OCI-LY1 (cell line): ENCODE data around the gene SPATA2L.
"Not testable (repeated sequence)": the region's sequence is repeated elsewhere in the genome, so short reads cannot be mapped to it uniquely, and the experiment has no call there.

Experiments used
- H2AFZ ChIP-seq: fragments of 200-600 bp; sonication (generic), shearing (Covaris generic); 2 replicates; pipeline ENCODE4 v1.6.0; 2014; ENCODE audit warnings: antibody characterized with exemption, mild to moderate bottlenecking, low read length
- H3F3A ChIP-seq: fragments of 200-600 bp; sonication (generic), shearing (Covaris generic); 2 replicates; pipeline ENCODE4 v1.6.0; 2014; ENCODE audit warnings: mild to moderate bottlenecking, antibody characterized with exemption, low read length, moderate library complexity; ENCODE audit not compliant: insufficient read depth
- H3K27ac ChIP-seq: fragments of 200-600 bp; sonication (generic); 2 replicates; pipeline ENCODE4 v1.5.1; 2014; ENCODE audit warnings: low read length, mixed run types, mild to moderate bottlenecking, low read depth; ENCODE audit not compliant: poor library complexity, severe bottlenecking
- H3K27me3 ChIP-seq: fragments of 200-600 bp; sonication (generic); 2 replicates; pipeline ENCODE4 v1.6.0; 2014; ENCODE audit warnings: antibody characterized with exemption, mild to moderate bottlenecking, low read length, moderate library complexity; ENCODE audit not compliant: insufficient read depth
- H3K36me3 ChIP-seq: fragments of 200-600 bp; sonication (generic); 2 replicates; pipeline ENCODE4 v1.6.1; 2014; ENCODE audit warnings: mild to moderate bottlenecking, antibody characterized with exemption, low read length, moderate library complexity, mixed read lengths; ENCODE audit not compliant: insufficient read depth
- H3K4me1 ChIP-seq: fragments of 200-600 bp; sonication (generic); 2 replicates; pipeline ENCODE4 v1.5.1; 2014; ENCODE audit warnings: mild to moderate bottlenecking, low read length, moderate library complexity; ENCODE audit not compliant: insufficient read depth, severe bottlenecking
- H3K4me2 ChIP-seq: fragments of 200-600 bp; sonication (generic), shearing (Covaris generic); 2 replicates; pipeline ENCODE4 v1.6.1; 2014; ENCODE audit warnings: low read length
- H3K4me3 ChIP-seq: fragments of 200-600 bp; sonication (generic); 2 replicates; pipeline ENCODE4 v1.5.1; 2014; ENCODE audit warnings: low read length, low read depth, mild to moderate bottlenecking, mixed read lengths; ENCODE audit not compliant: poor library complexity, severe bottlenecking
- H3K79me2 ChIP-seq: fragments of 200-600 bp; shearing (Covaris generic); 2 replicates; pipeline ENCODE4 v1.6.1; 2016; ENCODE audit warnings: mixed run types, low read length, mixed read lengths; ENCODE audit not compliant: insufficient read depth
- H3K9ac ChIP-seq: fragments of 200-600 bp; sonication (generic), shearing (Covaris generic); 2 replicates; pipeline ENCODE4 v1.6.1; 2014; ENCODE audit warnings: mild to moderate bottlenecking, low read length, mixed read lengths
- H3K9me2 ChIP-seq: fragments of 200-600 bp; sonication (generic), shearing (Covaris generic); 2 replicates; pipeline ENCODE4 v1.6.1; 2014; ENCODE audit warnings: low read depth, mild to moderate bottlenecking, low read length, mixed read lengths
- H3K9me3 ChIP-seq: fragments of 200-600 bp; shearing (Covaris generic); 2 replicates; pipeline ENCODE4 v1.6.1; 2014; ENCODE audit warnings: low read length, mixed read lengths
- H4K20me1 ChIP-seq: fragments of 200-600 bp; sonication (generic), shearing (Covaris generic); 2 replicates; pipeline ENCODE4 v1.6.0; 2016; ENCODE audit warnings: mild to moderate bottlenecking, low read length; ENCODE audit not compliant: insufficient read depth
- EZH2 ChIP-seq: fragments of 200-600 bp; sonication (generic), shearing (Covaris generic); IDR thresholded peaks from 2 replicates; pipeline ENCODE4 v1.8.0; 2017; ENCODE audit warnings: borderline replicate concordance, mixed run types, mild to moderate bottlenecking, antibody characterized with exemption, low read length, moderate library complexity, mixed read lengths
- TF ChIP-seq, protein P1 (sequence below): fragments of 200-600 bp; sonication (generic), shearing (Covaris generic); IDR thresholded peaks from 2 replicates; pipeline ENCODE4 v1.5.1; 2017; ENCODE audit warnings: mild to moderate bottlenecking, antibody characterized with exemption, low read length, moderate library complexity, mixed read lengths

The SPATA2L gene

GRCh38 chr16:89667633-89668032 lies 33.9 kb downstream of the SPATA2L start:
- H3K4me3 ChIP-seq: no peak overlapping the region
- H3K36me3 ChIP-seq: peaks cover 35% of the 10 kb centered on the region
- H3K4me1 ChIP-seq: no peaks in the 10 kb centered on the region
- H3F3A ChIP-seq: no peaks in the 10 kb centered on the region
- no peak overlapping the region for H3K9ac ChIP-seq
- H3K9me3 ChIP-seq: 0 out of 2 replicates have a peak, but pooled peaks cover 8% of the 10 kb centered on the region
- no peak overlapping the region for H3K4me2 ChIP-seq
- no peak overlapping the region for H3K27ac ChIP-seq
- no peaks in the 10 kb centered on the region for H3K79me2 ChIP-seq
- no peaks in the 10 kb centered on the region for H4K20me1 ChIP-seq
- H3K9me2 ChIP-seq: no peaks in the 10 kb centered on the region
- H2AFZ ChIP-seq: no peak overlapping the region
- no peaks in the 10 kb centered on the region for H3K27me3 ChIP-seq
- no peak for TF ChIP-seq EZH2

GRCh38 chr16:89667000-89667399 lies 34.5 kb downstream of the SPATA2L start:
- not testable (repeated sequence) for H2AFZ ChIP-seq, H4K20me1 ChIP-seq, H3F3A ChIP-seq, H3K9me2 ChIP-seq, H3K4me3 ChIP-seq, H3K27ac ChIP-seq, H3K9me3 ChIP-seq, H3K4me2 ChIP-seq, H3K27me3 ChIP-seq, H3K79me2 ChIP-seq, H3K9ac ChIP-seq, H3K4me1 ChIP-seq
- H3K36me3 ChIP-seq: peaks cover 41% of the 10 kb centered on the region
- TF ChIP-seq, protein P1, sequence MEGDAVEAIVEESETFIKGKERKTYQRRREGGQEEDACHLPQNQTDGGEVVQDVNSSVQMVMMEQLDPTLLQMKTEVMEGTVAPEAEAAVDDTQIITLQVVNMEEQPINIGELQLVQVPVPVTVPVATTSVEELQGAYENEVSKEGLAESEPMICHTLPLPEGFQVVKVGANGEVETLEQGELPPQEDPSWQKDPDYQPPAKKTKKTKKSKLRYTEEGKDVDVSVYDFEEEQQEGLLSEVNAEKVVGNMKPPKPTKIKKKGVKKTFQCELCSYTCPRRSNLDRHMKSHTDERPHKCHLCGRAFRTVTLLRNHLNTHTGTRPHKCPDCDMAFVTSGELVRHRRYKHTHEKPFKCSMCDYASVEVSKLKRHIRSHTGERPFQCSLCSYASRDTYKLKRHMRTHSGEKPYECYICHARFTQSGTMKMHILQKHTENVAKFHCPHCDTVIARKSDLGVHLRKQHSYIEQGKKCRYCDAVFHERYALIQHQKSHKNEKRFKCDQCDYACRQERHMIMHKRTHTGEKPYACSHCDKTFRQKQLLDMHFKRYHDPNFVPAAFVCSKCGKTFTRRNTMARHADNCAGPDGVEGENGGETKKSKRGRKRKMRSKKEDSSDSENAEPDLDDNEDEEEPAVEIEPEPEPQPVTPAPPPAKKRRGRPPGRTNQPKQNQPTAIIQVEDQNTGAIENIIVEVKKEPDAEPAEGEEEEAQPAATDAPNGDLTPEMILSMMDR: peak; percentile 34; the same call in 1 of the 2 replicates

GRCh38 chr16:89664238-89664637 lies 37.3 kb downstream of the SPATA2L start:
- not testable (repeated sequence) for H3K4me1 ChIP-seq, H3K27me3 ChIP-seq, H3K9me2 ChIP-seq, H3K27ac ChIP-seq, H3K9ac ChIP-seq, H3F3A ChIP-seq, H3K9me3 ChIP-seq, H3K4me2 ChIP-seq, H3K4me3 ChIP-seq, H4K20me1 ChIP-seq, H3K79me2 ChIP-seq, H2AFZ ChIP-seq
- peaks cover 66% of the 10 kb centered on the region for H3K36me3 ChIP-seq

GRCh38 chr16:89661215-89661614 lies 40.3 kb downstream of the SPATA2L start:
- no peaks in the 10 kb centered on the region for H3F3A ChIP-seq
- H3K4me3 ChIP-seq: no peak overlapping the region
- H3K79me2 ChIP-seq: peaks cover 21% of the 10 kb centered on the region
- no peaks in the 10 kb centered on the region for H4K20me1 ChIP-seq
- no peak overlapping the region for H3K4me2 ChIP-seq
- H3K9ac ChIP-seq: no peak overlapping the region
- no peak overlapping the region for H3K27ac ChIP-seq
- H3K4me1 ChIP-seq: peaks cover 23% of the 10 kb centered on the region
- H3K9me2 ChIP-seq: no peaks in the 10 kb centered on the region
- TF ChIP-seq, protein P1: no peak
- no peak for TF ChIP-seq EZH2
- H3K36me3 ChIP-seq: peaks cover 65% of the 10 kb centered on the region
- H3K9me3 ChIP-seq: 0 out of 2 replicates have a peak, but pooled peaks cover 3% of the 10 kb centered on the region
- H3K27me3 ChIP-seq: no peaks in the 10 kb centered on the region
- H2AFZ ChIP-seq: no peak overlapping the region
